PC-9 (cell line): Measurements from ENCODE around the gene DMGDH.

Source experiments
- EZH2 ChIP-seq: fragments of 200-600 bp; sonication (generic); IDR thresholded peaks from 2 replicates; pipeline ENCODE4 v1.8.0; 2017; ENCODE audit warnings: antibody characterized with exemption, low read depth
- TF ChIP-seq, protein P1 (sequence below): fragments of 200-600 bp; sonication (generic); conservative IDR thresholded peaks from 2 replicates; pipeline ENCODE4 v1.6.1; 2017; ENCODE audit warnings: mixed run types, antibody characterized with exemption, mild to moderate bottlenecking, moderate library complexity

GRCh38 chr5:79042188-79042587 is 27.3 kb downstream of the DMGDH start:
- TF ChIP-seq, protein P1, sequence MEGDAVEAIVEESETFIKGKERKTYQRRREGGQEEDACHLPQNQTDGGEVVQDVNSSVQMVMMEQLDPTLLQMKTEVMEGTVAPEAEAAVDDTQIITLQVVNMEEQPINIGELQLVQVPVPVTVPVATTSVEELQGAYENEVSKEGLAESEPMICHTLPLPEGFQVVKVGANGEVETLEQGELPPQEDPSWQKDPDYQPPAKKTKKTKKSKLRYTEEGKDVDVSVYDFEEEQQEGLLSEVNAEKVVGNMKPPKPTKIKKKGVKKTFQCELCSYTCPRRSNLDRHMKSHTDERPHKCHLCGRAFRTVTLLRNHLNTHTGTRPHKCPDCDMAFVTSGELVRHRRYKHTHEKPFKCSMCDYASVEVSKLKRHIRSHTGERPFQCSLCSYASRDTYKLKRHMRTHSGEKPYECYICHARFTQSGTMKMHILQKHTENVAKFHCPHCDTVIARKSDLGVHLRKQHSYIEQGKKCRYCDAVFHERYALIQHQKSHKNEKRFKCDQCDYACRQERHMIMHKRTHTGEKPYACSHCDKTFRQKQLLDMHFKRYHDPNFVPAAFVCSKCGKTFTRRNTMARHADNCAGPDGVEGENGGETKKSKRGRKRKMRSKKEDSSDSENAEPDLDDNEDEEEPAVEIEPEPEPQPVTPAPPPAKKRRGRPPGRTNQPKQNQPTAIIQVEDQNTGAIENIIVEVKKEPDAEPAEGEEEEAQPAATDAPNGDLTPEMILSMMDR: no peak
- no peak for TF ChIP-seq EZH2
